Measurements from ENCODE around the gene ATP11A.

DNA sequence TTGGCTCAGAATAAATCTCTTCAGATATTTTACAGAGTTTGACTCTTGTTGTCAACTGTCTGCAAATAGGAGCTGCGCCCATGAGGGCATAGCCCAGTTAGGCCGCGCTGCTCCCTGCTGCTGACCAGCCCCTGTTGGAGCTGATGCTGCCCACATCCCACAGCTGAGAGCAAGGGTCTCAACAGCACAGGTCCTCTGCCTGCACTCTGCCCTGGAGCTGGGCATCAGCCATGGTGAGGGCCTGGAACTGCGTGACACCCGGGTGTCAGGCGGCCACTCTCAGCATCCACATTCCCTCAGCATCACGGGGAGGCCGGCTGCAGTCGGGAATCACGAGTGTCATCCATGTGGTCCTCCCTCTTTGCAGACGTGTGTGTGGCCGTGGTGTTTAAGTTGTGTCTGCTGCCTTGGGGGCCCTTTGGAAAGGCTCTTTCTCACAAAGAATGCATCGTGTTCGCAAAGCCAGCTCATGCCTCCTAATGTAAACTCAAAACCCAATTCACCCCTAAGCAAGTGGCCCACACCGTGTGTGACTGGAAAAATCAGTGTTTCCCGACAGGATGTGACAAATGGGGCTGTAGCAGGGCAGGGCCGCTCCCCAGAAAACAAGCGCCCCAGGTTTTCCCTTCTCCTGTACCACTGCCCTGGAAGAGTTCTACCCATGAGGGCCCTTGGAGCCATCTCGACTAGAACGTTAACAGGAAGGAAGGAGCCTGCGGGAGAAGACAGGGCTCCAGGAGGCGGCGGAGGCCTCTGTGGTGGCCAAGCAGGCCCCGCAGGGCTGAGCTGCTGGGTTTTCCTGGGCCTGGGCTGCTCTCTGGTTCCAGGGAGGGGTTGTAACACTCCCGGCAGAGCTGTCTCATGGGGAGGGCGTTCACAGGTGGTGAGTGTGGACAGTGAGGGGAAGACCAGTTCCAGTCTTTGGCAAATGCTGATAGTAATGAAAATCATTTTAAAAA, 20.3 kb downstream of the ATP11A start:
- TF ChIP-seq CTCF (IDR thresholded peaks at IDR 0.05 in 8 of 11, conservative IDR thresholded peaks at IDR 0.05 in 3 of 11) (no peak), POLR2AphosphoS5 (IDR thresholded peaks at IDR 0.05) (no peak)
